ENCODE results near the gene PCNX2.

Gene PCNX2

GRCh38 chr1:232951180-232951579 is 344.3 kb downstream of the PCNX2 start:
- DNase-seq = no peak

GRCh38 chr1:232950197-232951176 is 345.0 kb downstream of the PCNX2 start, which contains the start of gene NTPCR:
Gene NTPCR (plus strand): TSS chr1:232950611. CDS start chr1:232950711, 100 bp downstream.
- peak; percentile 94 for DNase-seq

- DNase-seq = no peak
Measured at GRCh38 chr1:232949636-232950196, 345.8 kb downstream of the PCNX2 start.

GRCh38 chr1:232944347-232944746 is 351.2 kb downstream of the PCNX2 start:
- no peak for DNase-seq

GRCh38 chr1:232943679-232944252 is 351.8 kb downstream of the PCNX2 start:
- DNase-seq = no peak

GRCh38 chr1:232942413-232943294 is 352.9 kb downstream of the PCNX2 start:
- no peak for DNase-seq

- no peak for DNase-seq
Measured at GRCh38 chr1:232940262-232940661, 355.3 kb downstream of the PCNX2 start.

- DNase-seq = no peak
Measured at GRCh38 chr1:232939748-232940147, 355.8 kb downstream of the PCNX2 start.

- no peak for DNase-seq
Measured at GRCh38 chr1:232938926-232939325, 356.6 kb downstream of the PCNX2 start.

GRCh38 chr1:232937741-232938375 is 357.7 kb downstream of the PCNX2 start:
- no peak for DNase-seq

- DNase-seq = no peak
Measured at GRCh38 chr1:232936941-232937340, 358.6 kb downstream of the PCNX2 start.

Data from NCI-H345 (cell line).